Measurements from ENCODE around the gene MRC2.
"Not testable (repeated sequence)": the region's sequence is repeated elsewhere in the genome, so short reads cannot be mapped to it uniquely, and the experiment has no call there.

Gene MRC2

GRCh38 chr17:62627219-62627903 is at the start of gene MRC2:
Gene MRC2, plus strand, starts transcription at chr17:62627670. Its CDS starts 133 bp downstream, at chr17:62627803.
- no peaks in the 10 kb centered on the region for H3K9me3 Mint-ChIP-seq
- ATAC-seq = peak; percentile 78
- peak within 1 kb of the TSS; percentile 23 to 92 for H3K27ac Mint-ChIP-seq
- peaks cover 47% of the 10 kb centered on the region for H3K4me1 Mint-ChIP-seq
- peak in 1 of 2 donors; percentile 38 for DNase-seq
- H3K4me3 Mint-ChIP-seq = peak within 1 kb of the TSS; percentile 82 to 90
- H3K27me3 Mint-ChIP-seq = peaks cover 23% of the 10 kb centered on the region

GRCh38 chr17:62578757-62579487 is 48.5 kb upstream of the MRC2 start:
- peaks cover 29% of the 10 kb centered on the region for H3K4me1 Mint-ChIP-seq
- no peak overlapping the region for H3K27ac Mint-ChIP-seq
- ATAC-seq (no peak), DNase-seq (no peak)
- H3K9me3 Mint-ChIP-seq = no peaks in the 10 kb centered on the region
- H3K4me3 Mint-ChIP-seq = no peak overlapping the region
- no peaks in the 10 kb centered on the region for H3K27me3 Mint-ChIP-seq

GRCh38 chr17:62580947-62581346 is 46.5 kb upstream of the MRC2 start:
- no peaks in the 10 kb centered on the region for H3K9me3 Mint-ChIP-seq
- H3K4me1 Mint-ChIP-seq = peaks cover 29% of the 10 kb centered on the region
- H3K27ac Mint-ChIP-seq = no peak overlapping the region
- ATAC-seq (no peak), DNase-seq (no peak)
- H3K27me3 Mint-ChIP-seq = no peaks in the 10 kb centered on the region
- H3K4me3 Mint-ChIP-seq = no peak overlapping the region

GRCh38 chr17:62581764-62582163 is 45.7 kb upstream of the MRC2 start:
- ATAC-seq (no peak), DNase-seq (no peak)
- H3K9me3 Mint-ChIP-seq = no peaks in the 10 kb centered on the region
- H3K4me1 Mint-ChIP-seq = peaks cover 29% of the 10 kb centered on the region
- H3K27me3 Mint-ChIP-seq = no peaks in the 10 kb centered on the region
- H3K4me3 Mint-ChIP-seq = no peak overlapping the region
- H3K27ac Mint-ChIP-seq = peak overlapping the region; percentile 9 to 13

GRCh38 chr17:62587554-62587953 is 39.9 kb upstream of the MRC2 start:
- DNase-seq (no peak), ATAC-seq (no peak)
- Mint-ChIP-seq H3K4me3 (no peak overlapping the region), H3K27ac (no peak overlapping the region), H3K4me1 (peaks cover 4% of the 10 kb centered on the region), H3K9me3 (no peaks in the 10 kb centered on the region), H3K27me3 (no peaks in the 10 kb centered on the region)

GRCh38 chr17:62588109-62588508 is 39.4 kb upstream of the MRC2 start:
- no peak for ATAC-seq
- no peaks in the 10 kb centered on the region for H3K27me3 Mint-ChIP-seq
- DNase-seq = no peak
- H3K27ac Mint-ChIP-seq = no peak overlapping the region
- H3K9me3 Mint-ChIP-seq = no peaks in the 10 kb centered on the region
- H3K4me3 Mint-ChIP-seq = no peak overlapping the region
- no peaks in the 10 kb centered on the region for H3K4me1 Mint-ChIP-seq

- H3K27ac Mint-ChIP-seq = no peak overlapping the region
- ATAC-seq (no peak), DNase-seq (no peak)
- H3K9me3 Mint-ChIP-seq = no peaks in the 10 kb centered on the region
- H3K27me3 Mint-ChIP-seq = no peaks in the 10 kb centered on the region
- no peaks in the 10 kb centered on the region for H3K4me1 Mint-ChIP-seq
- H3K4me3 Mint-ChIP-seq = no peak overlapping the region
These were observed 36.1 kb upstream of the MRC2 start for GRCh38 chr17:62591333-62591732.

- ATAC-seq, H3K4me1 Mint-ChIP-seq, DNase-seq, H3K4me3 Mint-ChIP-seq, H3K9me3 Mint-ChIP-seq, H3K27me3 Mint-ChIP-seq, H3K27ac Mint-ChIP-seq: not testable (repeated sequence)
These were observed 35.6 kb upstream of the MRC2 start for GRCh38 chr17:62591822-62592221.

GRCh38 chr17:62592341-62593099 is 35.0 kb upstream of the MRC2 start:
- Mint-ChIP-seq H3K27ac (no peak overlapping the region), H3K4me3 (no peak overlapping the region), H3K4me1 (no peaks in the 10 kb centered on the region), H3K9me3 (no peaks in the 10 kb centered on the region), H3K27me3 (no peaks in the 10 kb centered on the region)
- ATAC-seq (no peak), DNase-seq (no peak)

- H3K27me3 Mint-ChIP-seq = no peaks in the 10 kb centered on the region
- H3K9me3 Mint-ChIP-seq = no peaks in the 10 kb centered on the region
- DNase-seq (no peak), ATAC-seq (no peak)
- H3K4me1 Mint-ChIP-seq = no peaks in the 10 kb centered on the region
- H3K27ac Mint-ChIP-seq = peak overlapping the region in 1 of 2 donors; percentile 59
- no peak overlapping the region for H3K4me3 Mint-ChIP-seq
These were observed 32.0 kb upstream of the MRC2 start for GRCh38 chr17:62595484-62595883.

- ATAC-seq = no peak
- Mint-ChIP-seq H3K4me1 (peaks cover 7% of the 10 kb centered on the region), H3K27ac (no peak overlapping the region), H3K9me3 (no peaks in the 10 kb centered on the region), H3K27me3 (no peaks in the 10 kb centered on the region), H3K4me3 (no peak overlapping the region)
- DNase-seq = no peak
These were observed 30.8 kb upstream of the MRC2 start for GRCh38 chr17:62596662-62597061.

GRCh38 chr17:62597150-62597549 is 30.3 kb upstream of the MRC2 start:
- Mint-ChIP-seq H3K27me3 (no peaks in the 10 kb centered on the region), H3K9me3 (no peaks in the 10 kb centered on the region), H3K4me3 (no peak overlapping the region), H3K27ac (no peak overlapping the region), H3K4me1 (peaks cover 9% of the 10 kb centered on the region)
- no peak for ATAC-seq
- DNase-seq = no peak

- Mint-ChIP-seq H3K9me3 (no peaks in the 10 kb centered on the region), H3K27me3 (no peaks in the 10 kb centered on the region), H3K4me1 (peaks cover 9% of the 10 kb centered on the region), H3K27ac (no peak overlapping the region), H3K4me3 (no peak overlapping the region)
- ATAC-seq = no peak
- DNase-seq = no peak
These were observed 29.6 kb upstream of the MRC2 start for GRCh38 chr17:62597920-62598319.

- H3K27me3 Mint-ChIP-seq = no peaks in the 10 kb centered on the region
- DNase-seq = no peak
- no peak for ATAC-seq
- H3K9me3 Mint-ChIP-seq = no peaks in the 10 kb centered on the region
- H3K4me3 Mint-ChIP-seq = no peak overlapping the region
- no peak overlapping the region for H3K27ac Mint-ChIP-seq
- peaks cover 9% of the 10 kb centered on the region for H3K4me1 Mint-ChIP-seq
These were observed 27.4 kb upstream of the MRC2 start for GRCh38 chr17:62599964-62600657.

- no peak for DNase-seq
- H3K4me1 Mint-ChIP-seq = peaks cover 9% of the 10 kb centered on the region
- H3K27ac Mint-ChIP-seq = no peak overlapping the region
These were observed 26.7 kb upstream of the MRC2 start for GRCh38 chr17:62600805-62601204.

More at GRCh38 chr17:62600805-62601204, 26.7 kb upstream of the MRC2 start:
- no peaks in the 10 kb centered on the region for H3K9me3 Mint-ChIP-seq
- H3K4me3 Mint-ChIP-seq = no peak overlapping the region
- H3K27me3 Mint-ChIP-seq = no peaks in the 10 kb centered on the region
- no peak for ATAC-seq
